Measurements from ENCODE around the gene RDH5. TPM values are rescaled to one million over a fixed set of nuclear protein-coding genes. Genes with fewer than 3 reads are reported as not detected.

RDH5 gene
- total RNA-seq, 1 donor from 2014 or later: 3.0 TPM

- Mint-ChIP-seq H3K36me3 (no peaks in the 10 kb centered on the region), H3K4me3 (no peak overlapping the region), H3K4me1 (peaks cover 1% of the 10 kb centered on the region), H3K27ac (peak overlapping the region; percentile 84), H3K27me3 (ENCODE audit: insufficient read depth, low read depth) (no peaks in the 10 kb centered on the region), H3K9me3 (no peaks in the 10 kb centered on the region)
- no peaks in the 10 kb centered on the region for H3F3A ChIP-seq (ENCODE audit: low read depth)
- no peak overlapping the region for H2AFZ ChIP-seq (replicated peaks)
- H3K27ac ChIP-seq: no peak overlapping the region
- H3K4me1 ChIP-seq: no peaks in the 10 kb centered on the region
- no peaks in the 10 kb centered on the region for H3K79me2 ChIP-seq (ENCODE audit: low read depth)
- no peak overlapping the region for H3K4me3 ChIP-seq
- H4K20me1 ChIP-seq (ENCODE audit: low read depth): no peaks in the 10 kb centered on the region
- DNase-seq (ENCODE audit: low spot score): no peak
- no peaks in the 10 kb centered on the region for H3K9me3 ChIP-seq (ENCODE audit: low read depth)
- H3K9ac ChIP-seq: no peak overlapping the region
- no peak for TF ChIP-seq EZH2phosphoT487 (IDR thresholded peaks at IDR 0.05)
- TF ChIP-seq EZH2 (IDR thresholded peaks at IDR 0.05): no peak
- no peak for TF ChIP-seq CTCF (IDR thresholded peaks at IDR 0.05)
- H3K36me3 ChIP-seq: no peaks in the 10 kb centered on the region
- H3K4me2 ChIP-seq: no peak overlapping the region
- no peaks in the 10 kb centered on the region for H3K27me3 ChIP-seq
Measured at GRCh38 chr12:55675666-55676065, 44.5 kb upstream of the RDH5 start.

DNA sequence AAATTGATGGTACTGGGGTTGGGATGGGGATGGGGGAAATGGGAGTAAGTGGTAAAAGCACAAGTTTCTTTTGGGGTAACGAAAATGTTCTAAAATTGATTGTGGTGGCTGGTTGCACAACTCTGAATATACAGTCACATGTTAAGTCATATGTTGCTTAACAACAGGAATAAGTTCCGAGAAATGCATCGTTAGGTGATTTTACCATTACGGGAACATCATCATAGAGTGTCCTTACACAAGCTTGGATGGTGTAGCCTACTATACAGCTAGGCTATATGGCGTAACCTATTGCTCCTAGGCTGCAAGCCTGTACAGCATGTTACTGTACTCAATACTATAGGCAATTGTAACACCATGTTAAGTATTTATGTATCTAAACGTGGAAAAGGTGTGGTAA, 43.5 kb upstream of the RDH5 start:
- H3K9me3 Mint-ChIP-seq: no peaks in the 10 kb centered on the region
- no peaks in the 10 kb centered on the region for H3K79me2 ChIP-seq (ENCODE audit: low read depth)
- H3K4me3 Mint-ChIP-seq: no peak overlapping the region
- DNase-seq (ENCODE audit: low spot score): no peak
- peaks cover 11% of the 10 kb centered on the region for H3K4me1 Mint-ChIP-seq
- no peak overlapping the region for H3K4me2 ChIP-seq
- no peaks in the 10 kb centered on the region for H3K9me3 ChIP-seq (ENCODE audit: low read depth)
- no peaks in the 10 kb centered on the region for H3K27me3 ChIP-seq
- H3K27ac Mint-ChIP-seq: no peak overlapping the region
- H4K20me1 ChIP-seq (ENCODE audit: low read depth): no peaks in the 10 kb centered on the region
- no peaks in the 10 kb centered on the region for H3K36me3 Mint-ChIP-seq
- H3F3A ChIP-seq (ENCODE audit: low read depth): peaks cover 2% of the 10 kb centered on the region
- H3K27me3 Mint-ChIP-seq (ENCODE audit: insufficient read depth, low read depth): no peaks in the 10 kb centered on the region
- H3K4me1 ChIP-seq: peaks cover 4% of the 10 kb centered on the region
- no peak overlapping the region for H3K9ac ChIP-seq
- H3K4me3 ChIP-seq: no peak overlapping the region
- TF ChIP-seq CTCF (IDR thresholded peaks at IDR 0.05): no peak
- no peak for TF ChIP-seq EZH2 (IDR thresholded peaks at IDR 0.05)
- no peak for TF ChIP-seq EZH2phosphoT487 (IDR thresholded peaks at IDR 0.05)
- no peaks in the 10 kb centered on the region for H3K36me3 ChIP-seq
- no peak overlapping the region for H3K27ac ChIP-seq
- no peak overlapping the region for H2AFZ ChIP-seq (replicated peaks)

DNA sequence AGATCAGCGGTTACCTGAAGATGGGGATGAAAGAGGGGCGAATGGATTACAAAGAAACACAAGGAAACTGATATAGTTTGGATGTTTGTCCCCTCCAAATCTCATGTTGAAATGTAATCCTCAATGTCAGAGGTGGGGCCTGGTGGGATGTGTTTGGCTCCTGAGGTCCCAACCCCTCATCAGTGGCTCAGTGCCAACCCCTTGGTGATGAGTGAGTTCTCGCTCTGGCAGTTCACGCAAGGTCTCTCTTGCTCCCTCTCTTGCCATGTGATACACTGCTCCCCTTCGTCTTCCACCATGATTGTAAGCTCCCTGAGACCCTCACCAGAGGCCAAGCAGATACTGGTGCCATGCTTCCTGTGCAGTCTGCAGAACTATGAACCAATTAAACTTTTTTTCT, 40.5 kb upstream of the RDH5 start:
- Mint-ChIP-seq H3K4me1 (peaks cover 13% of the 10 kb centered on the region), H3K27me3 (ENCODE audit: insufficient read depth, low read depth) (no peaks in the 10 kb centered on the region), H3K27ac (no peak overlapping the region), H3K9me3 (no peaks in the 10 kb centered on the region), H3K36me3 (no peaks in the 10 kb centered on the region), H3K4me3 (no peak overlapping the region)
- no peak for DNase-seq (ENCODE audit: low spot score)
- Histone ChIP-seq H3K9me3 (ENCODE audit: low read depth) (no peaks in the 10 kb centered on the region), H2AFZ (replicated peaks) (no peak overlapping the region), H3K36me3 (no peaks in the 10 kb centered on the region), H4K20me1 (ENCODE audit: low read depth) (no peaks in the 10 kb centered on the region), H3K4me3 (no peak overlapping the region), H3K27me3 (no peaks in the 10 kb centered on the region), H3K4me2 (no peak overlapping the region), H3K79me2 (ENCODE audit: low read depth) (no peaks in the 10 kb centered on the region), H3K27ac (no peak overlapping the region), H3K4me1 (peaks cover 7% of the 10 kb centered on the region), H3K9ac (no peak overlapping the region), H3F3A (ENCODE audit: low read depth) (peaks cover 3% of the 10 kb centered on the region)
- TF ChIP-seq EZH2 (IDR thresholded peaks at IDR 0.05): no peak
- TF ChIP-seq CTCF (IDR thresholded peaks at IDR 0.05): no peak
- no peak for TF ChIP-seq EZH2phosphoT487 (IDR thresholded peaks at IDR 0.05)

Data from neural progenitor cell (in vitro differentiated cells).